ENCODE measurements around the gene KISS1R. TPM values are rescaled to one million over a fixed set of nuclear protein-coding genes. Genes with fewer than 3 reads are reported as not detected.

Gene KISS1R
- total RNA-seq, 4 donors from 2014 or later = 0.29 TPM; not detected in 3

GRCh38 chr19:925087-925525 is 8.0 kb downstream of the KISS1R start:
- WGBS = no CpG with 5 or more reads among the region's 39 CpGs
- Histone ChIP-seq H3K27ac (peak overlapping the region; percentile 80), H3K9me3 (no peaks in the 10 kb centered on the region), H3K27me3 (peaks cover 14% of the 10 kb centered on the region), H3K4me1 (peaks cover 36% of the 10 kb centered on the region), H3K4me3 (peak overlapping the region; percentile 97), H3K36me3 (peaks cover 8% of the 10 kb centered on the region)
- DNase-seq (ENCODE audit: low spot score in 2 of 2) = no peak
- TF ChIP-seq POLR2A (IDR thresholded peaks at IDR 0.05) (no peak), EP300 (IDR thresholded peaks at IDR 0.05) (no peak), POLR2AphosphoS5 (IDR thresholded peaks at IDR 0.05) (no peak)
- TF ChIP-seq, protein P1, sequence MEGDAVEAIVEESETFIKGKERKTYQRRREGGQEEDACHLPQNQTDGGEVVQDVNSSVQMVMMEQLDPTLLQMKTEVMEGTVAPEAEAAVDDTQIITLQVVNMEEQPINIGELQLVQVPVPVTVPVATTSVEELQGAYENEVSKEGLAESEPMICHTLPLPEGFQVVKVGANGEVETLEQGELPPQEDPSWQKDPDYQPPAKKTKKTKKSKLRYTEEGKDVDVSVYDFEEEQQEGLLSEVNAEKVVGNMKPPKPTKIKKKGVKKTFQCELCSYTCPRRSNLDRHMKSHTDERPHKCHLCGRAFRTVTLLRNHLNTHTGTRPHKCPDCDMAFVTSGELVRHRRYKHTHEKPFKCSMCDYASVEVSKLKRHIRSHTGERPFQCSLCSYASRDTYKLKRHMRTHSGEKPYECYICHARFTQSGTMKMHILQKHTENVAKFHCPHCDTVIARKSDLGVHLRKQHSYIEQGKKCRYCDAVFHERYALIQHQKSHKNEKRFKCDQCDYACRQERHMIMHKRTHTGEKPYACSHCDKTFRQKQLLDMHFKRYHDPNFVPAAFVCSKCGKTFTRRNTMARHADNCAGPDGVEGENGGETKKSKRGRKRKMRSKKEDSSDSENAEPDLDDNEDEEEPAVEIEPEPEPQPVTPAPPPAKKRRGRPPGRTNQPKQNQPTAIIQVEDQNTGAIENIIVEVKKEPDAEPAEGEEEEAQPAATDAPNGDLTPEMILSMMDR (IDR thresholded peaks at IDR 0.05) = no peak

DNA sequence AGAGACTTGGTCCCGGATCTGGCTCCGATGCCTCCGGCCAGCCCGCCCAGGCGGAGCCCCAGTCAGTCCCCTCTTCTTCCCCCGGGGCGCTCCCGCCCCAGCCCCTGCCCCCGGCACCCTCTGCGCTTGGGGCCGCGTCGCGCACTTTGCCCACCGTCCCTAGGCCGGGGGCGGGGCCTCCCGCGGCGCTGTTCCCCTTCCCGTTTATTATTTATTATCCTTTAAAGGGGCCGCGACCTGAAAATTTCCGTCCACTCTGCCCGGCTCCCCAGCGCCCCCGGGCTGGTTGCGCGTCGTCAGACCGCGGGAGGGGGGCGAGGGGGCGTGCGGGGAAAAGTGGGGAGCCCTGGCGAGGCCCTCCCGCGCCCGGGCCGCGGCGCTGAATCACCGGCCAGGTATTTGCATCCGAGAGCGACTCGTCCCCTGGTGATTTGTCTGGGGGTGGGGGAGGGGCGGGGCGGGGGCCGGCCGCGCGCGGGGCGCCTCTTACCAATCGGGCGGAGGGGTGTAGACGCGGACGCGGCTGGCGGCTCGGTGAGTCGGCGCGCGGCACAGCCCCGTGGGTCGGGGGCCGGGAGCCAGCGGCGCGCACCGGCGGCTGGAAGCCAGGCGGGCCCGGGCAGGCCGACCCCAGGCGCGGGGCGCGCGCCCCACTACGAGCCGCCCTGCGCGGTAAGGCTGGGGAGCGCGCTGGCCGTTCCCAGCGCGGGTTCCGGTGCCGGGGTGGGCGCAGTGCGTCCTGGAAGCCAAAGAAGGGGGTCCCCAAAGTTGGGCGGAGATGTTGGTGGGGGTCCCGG is 8.6 kb downstream of the KISS1R start, which contains the start of gene ARID3A:
Gene ARID3A (plus strand): TSS at position 510 of the 797 bp plus-strand sequence. CDS start 3,494 bp downstream, outside the sequence.
- 0% methylated on average over 9 of the region's 97 CpGs for WGBS
- peaks cover 29% of the 10 kb centered on the region for H3K4me1 ChIP-seq

DNA sequence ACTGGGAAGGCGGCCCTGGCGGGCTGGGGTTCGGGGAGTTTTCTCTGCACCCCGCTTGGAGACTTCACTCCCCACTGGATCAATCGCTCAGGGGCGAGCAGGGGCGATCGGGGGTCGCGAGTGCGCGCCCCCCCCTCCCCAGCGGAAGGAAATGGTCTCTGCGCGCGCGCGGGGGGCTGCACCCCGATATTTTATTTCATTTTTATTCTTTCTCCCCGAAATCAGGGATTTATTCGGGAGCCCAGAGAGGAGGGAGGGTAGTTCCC is 9.1 kb downstream of the KISS1R start:
- H3K9me3 ChIP-seq = no peaks in the 10 kb centered on the region
- H3K36me3 ChIP-seq = peaks cover 8% of the 10 kb centered on the region
- peak overlapping the region; percentile 97 for H3K4me3 ChIP-seq
- TF ChIP-seq EP300 (IDR thresholded peaks at IDR 0.05) (no peak), POLR2A (IDR thresholded peaks at IDR 0.05) (no peak), POLR2AphosphoS5 (IDR thresholded peaks at IDR 0.05) (no peak)
- TF ChIP-seq, protein P1 (IDR thresholded peaks at IDR 0.05) = no peak
- WGBS = 0% methylated on average over 7 of the region's 21 CpGs
- H3K27me3 ChIP-seq = peaks cover 2% of the 10 kb centered on the region
- H3K4me1 ChIP-seq = peaks cover 28% of the 10 kb centered on the region
- peak overlapping the region; percentile 80 for H3K27ac ChIP-seq
- DNase-seq (ENCODE audit: low spot score in 2 of 2) = no peak

More for the DNA sequence above, 8.6 kb downstream of the KISS1R start, which contains the start of gene ARID3A:
- TF ChIP-seq POLR2AphosphoS5 (IDR thresholded peaks at IDR 0.05) (no peak), POLR2A (IDR thresholded peaks at IDR 0.05) (no peak), EP300 (IDR thresholded peaks at IDR 0.05) (no peak)
- TF ChIP-seq, protein P1 (IDR thresholded peaks at IDR 0.05) = no peak
- DNase-seq (ENCODE audit: low spot score in 2 of 2) = peak; percentile 89 to 94
- no peaks in the 10 kb centered on the region for H3K9me3 ChIP-seq
- H3K27me3 ChIP-seq = peaks cover 8% of the 10 kb centered on the region
- H3K4me3 ChIP-seq = peak within 1 kb of the TSS; percentile 97
- H3K27ac ChIP-seq = peak within 1 kb of the TSS; percentile 80
- H3K36me3 ChIP-seq = peaks cover 8% of the 10 kb centered on the region

- TF ChIP-seq POLR2AphosphoS5 (IDR thresholded peaks at IDR 0.05) = no peak
- TF ChIP-seq POLR2A (IDR thresholded peaks at IDR 0.05) = no peak
- TF ChIP-seq, protein P1 (IDR thresholded peaks at IDR 0.05) = no peak
- TF ChIP-seq EP300 (IDR thresholded peaks at IDR 0.05) = no peak
- no peaks in the 10 kb centered on the region for H3K9me3 ChIP-seq
- peak; percentile 87 to 93 for DNase-seq (ENCODE audit: low spot score in 2 of 2)
- 0% methylated on average over 25 of the region's 52 CpGs for WGBS
- H3K27me3 ChIP-seq = no peaks in the 10 kb centered on the region
- peak overlapping the region; percentile 80 for H3K27ac ChIP-seq
- peaks cover 26% of the 10 kb centered on the region for H3K4me1 ChIP-seq
- H3K4me3 ChIP-seq = peak overlapping the region; percentile 97
- peaks cover 8% of the 10 kb centered on the region for H3K36me3 ChIP-seq
Observed at GRCh38 chr19:926589-927350, 9.6 kb downstream of the KISS1R start.

DNA sequence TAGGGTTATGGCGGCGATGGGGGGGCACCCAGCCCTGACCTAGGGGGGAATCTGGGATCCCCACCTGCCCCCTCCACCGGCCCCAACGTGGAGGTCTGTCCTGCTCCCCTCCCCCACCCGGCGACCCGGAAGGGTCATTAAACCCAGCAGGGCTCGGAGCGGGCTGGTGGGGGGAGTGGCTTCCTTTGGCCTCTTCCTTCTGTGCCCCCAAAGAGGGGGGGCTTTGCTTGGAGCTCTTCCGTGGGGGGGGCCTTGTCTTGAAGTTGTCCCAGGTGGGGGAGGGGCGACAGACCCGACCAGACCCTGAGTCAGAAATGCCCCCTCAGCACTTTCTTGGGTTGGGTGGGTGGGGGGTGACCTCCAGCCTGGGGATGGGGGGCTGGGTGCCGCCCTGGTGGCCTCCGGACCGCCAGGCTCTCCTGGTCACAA is 10.2 kb downstream of the KISS1R start:
- TF ChIP-seq POLR2AphosphoS5 (IDR thresholded peaks at IDR 0.05) (no peak), EP300 (IDR thresholded peaks at IDR 0.05) (no peak), POLR2A (IDR thresholded peaks at IDR 0.05) (no peak)
- TF ChIP-seq, protein P1 (IDR thresholded peaks at IDR 0.05) = no peak
- peak overlapping the region; percentile 80 for H3K27ac ChIP-seq
- peaks cover 8% of the 10 kb centered on the region for H3K36me3 ChIP-seq
- peaks cover 28% of the 10 kb centered on the region for H3K4me1 ChIP-seq
- H3K27me3 ChIP-seq = no peaks in the 10 kb centered on the region
- WGBS = no CpG with 5 or more reads among the region's 15 CpGs
- no peaks in the 10 kb centered on the region for H3K9me3 ChIP-seq
- H3K4me3 ChIP-seq = peak overlapping the region; percentile 97
- peak in 1 of 2 donors; percentile 79 for DNase-seq (ENCODE audit: low spot score in 2 of 2)

Data from suprapubic skin (tissue), 4 donors.